Stimulated activated naive B cell treated with anti-CD40 and anti-IgM and Interleukin-4, amounts not matched to agents 10 μg/mL and 1 μg/mL and 100 μg/mL, for 72 hours (primary cell): ENCODE measurements around the gene GSTO1.
A peak's percentile ranks its signal among the peaks of the same experiment; 100 is the strongest.

Experiments
- ATAC-seq, 2 donors: fragments of 150-1000 bp; cut with Tn5 transposase; replicated peaks; 2 replicates each; pipeline ENCODE4 v1.10.0; 2021; ENCODE audit warnings: moderate library complexity in 1 of 2
- DNase-seq: peaks from one replicate; pipeline ENCODE4 v3.0.0; 2021
- H3K27ac Mint-ChIP-seq: one replicate; pipeline ENCODE4 v1.8.0; 2022; ENCODE audit warnings: mild to moderate bottlenecking, mixed read lengths
- H3K27me3 Mint-ChIP-seq, 2 donors: one replicate each; pipeline ENCODE4 v1.8.0; 2022; ENCODE audit warnings: mixed read lengths in 2 of 2
- H3K36me3 Mint-ChIP-seq, 2 donors: one replicate each; pipeline ENCODE4 v1.8.0; 2022; ENCODE audit warnings: mixed read lengths in 2 of 2, mild to moderate bottlenecking in 1 of 2
- H3K4me1 Mint-ChIP-seq, 2 donors: one replicate each; pipeline ENCODE4 v1.8.0; 2022; ENCODE audit warnings: mixed read lengths in 2 of 2, mild to moderate bottlenecking in 1 of 2
- H3K4me3 Mint-ChIP-seq, 2 donors: one replicate each; pipeline ENCODE4 v1.8.0; 2022; ENCODE audit warnings: mild to moderate bottlenecking in 2 of 2, mixed read lengths in 2 of 2, moderate library complexity in 1 of 2
- H3K9me3 Mint-ChIP-seq, 2 donors: one replicate each; pipeline ENCODE4 v1.8.0; 2022; ENCODE audit warnings: mixed read lengths in 2 of 2, mild to moderate bottlenecking in 1 of 2

Gene GSTO1

DNA sequence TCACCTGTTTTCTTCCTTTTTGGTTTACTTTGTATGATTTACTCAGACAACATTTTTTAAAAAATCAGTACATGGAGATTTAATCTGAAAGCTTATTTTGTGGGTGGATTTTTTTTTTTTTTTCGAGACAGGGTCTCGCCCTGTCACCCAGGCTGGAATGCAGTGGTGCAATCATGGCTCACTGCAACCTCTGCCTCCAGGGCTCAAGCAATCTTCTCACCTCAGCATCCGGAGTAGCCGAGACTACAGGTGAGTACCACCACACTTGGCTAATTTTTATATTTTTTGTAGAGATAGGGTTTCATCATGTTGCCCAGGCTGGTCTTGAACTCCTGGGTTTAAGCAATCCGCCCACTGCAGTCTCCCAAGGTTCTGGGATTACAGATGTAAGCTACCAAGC, 2.5 kb downstream of the GSTO1 start:
- H3K9me3 Mint-ChIP-seq = no peaks in the 10 kb centered on the region
- peaks cover 21 to 33% of the 10 kb centered on the region in 2 donors for H3K36me3 Mint-ChIP-seq
- no peak overlapping the region for H3K27ac Mint-ChIP-seq
- ATAC-seq (no peak), DNase-seq (no peak)
- peaks cover 4 to 10% of the 10 kb centered on the region in 2 donors for H3K27me3 Mint-ChIP-seq
- peaks cover 45 to 54% of the 10 kb centered on the region in 2 donors for H3K4me1 Mint-ChIP-seq
- no peak overlapping the region for H3K4me3 Mint-ChIP-seq

DNA sequence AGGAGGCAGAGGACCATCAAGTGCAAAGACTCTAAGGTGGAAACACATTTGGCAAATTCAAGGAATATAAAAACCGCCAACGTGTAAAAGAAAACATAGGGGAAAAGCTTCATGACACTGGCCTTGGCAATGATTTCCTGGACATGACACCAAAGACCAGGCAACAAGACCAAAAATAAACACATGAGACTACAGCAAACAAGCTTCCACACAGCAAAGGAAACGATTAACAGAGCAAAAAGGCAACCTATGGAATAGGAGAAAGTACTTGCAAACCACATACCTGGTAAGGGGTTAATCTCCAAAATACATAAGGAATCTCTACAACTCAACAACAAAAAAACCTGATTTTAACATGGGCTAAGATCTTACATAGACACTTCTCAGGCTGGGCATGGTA, 3.5 kb downstream of the GSTO1 start:
- H3K36me3 Mint-ChIP-seq = peaks cover 21 to 33% of the 10 kb centered on the region in 2 donors

GRCh38 chr10:104259456-104259855, 4.8 kb downstream of the GSTO1 start:
- DNase-seq (no peak), ATAC-seq (no peak)
- H3K27me3 Mint-ChIP-seq = no peaks in the 10 kb centered on the region
- H3K4me1 Mint-ChIP-seq = peaks cover 40 to 61% of the 10 kb centered on the region in 2 donors
- no peaks in the 10 kb centered on the region for H3K9me3 Mint-ChIP-seq
- H3K27ac Mint-ChIP-seq = no peak overlapping the region
- H3K4me3 Mint-ChIP-seq = no peak overlapping the region
- peaks cover 22 to 40% of the 10 kb centered on the region in 2 donors for H3K36me3 Mint-ChIP-seq

More for the DNA sequence above, 3.5 kb downstream of the GSTO1 start:
- ATAC-seq (no peak), DNase-seq (no peak)
- H3K9me3 Mint-ChIP-seq = no peaks in the 10 kb centered on the region
- H3K27ac Mint-ChIP-seq = no peak overlapping the region
- peaks cover under 1 to 2% of the 10 kb centered on the region in 2 donors for H3K27me3 Mint-ChIP-seq
- H3K4me3 Mint-ChIP-seq = no peak overlapping the region
- peaks cover 43 to 54% of the 10 kb centered on the region in 2 donors for H3K4me1 Mint-ChIP-seq

DNA sequence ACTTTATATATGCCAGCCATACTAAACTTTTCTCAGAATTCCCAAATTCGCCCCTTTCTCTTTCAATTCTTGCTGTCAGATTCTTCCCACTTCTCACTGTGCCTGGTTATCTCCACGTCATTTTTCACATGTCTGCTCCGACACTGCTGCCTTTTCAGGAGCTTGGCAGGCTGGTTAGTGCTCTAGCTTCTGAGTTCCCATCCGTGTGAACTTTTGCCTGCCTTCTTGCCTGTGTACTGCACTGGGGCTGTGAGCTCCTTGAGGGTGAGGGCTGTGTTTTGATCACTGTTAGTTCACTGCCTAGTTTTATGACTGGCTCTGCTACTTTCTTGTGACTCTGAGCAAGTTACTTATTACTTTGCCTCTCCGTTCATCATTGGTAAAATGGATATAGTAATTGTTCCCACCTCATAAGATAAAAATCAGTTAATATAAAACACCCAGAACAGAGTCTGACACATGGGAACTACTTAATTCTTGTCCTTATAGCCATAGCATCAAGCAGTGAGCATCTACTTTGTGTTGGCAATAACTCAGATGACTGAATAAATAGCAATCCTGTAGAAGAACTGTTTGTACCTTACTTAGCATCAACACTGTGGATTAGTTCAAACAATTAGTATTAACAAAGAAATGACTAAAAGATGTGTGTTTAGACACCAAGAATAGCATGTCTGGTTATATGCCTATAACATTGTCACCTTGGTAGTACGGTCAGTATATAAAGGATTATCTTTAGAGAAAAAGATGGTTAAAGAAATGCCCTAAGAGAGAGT, 5.5 kb downstream of the GSTO1 start:
- Mint-ChIP-seq H3K27ac (peak overlapping the region; percentile 15), H3K36me3 (peaks cover 23 to 42% of the 10 kb centered on the region in 2 donors), H3K27me3 (no peaks in the 10 kb centered on the region), H3K9me3 (no peaks in the 10 kb centered on the region), H3K4me3 (peak overlapping the region; percentile 2 to 10), H3K4me1 (peaks cover 41 to 63% of the 10 kb centered on the region in 2 donors)
- ATAC-seq = no peak
- DNase-seq = no peak

- peak overlapping the region; percentile 76 for H3K27ac Mint-ChIP-seq
- DNase-seq = no peak
- peak overlapping the region; percentile 2 to 10 for H3K4me3 Mint-ChIP-seq
- ATAC-seq = peak; percentile 48 to 49
- peaks cover 39 to 64% of the 10 kb centered on the region in 2 donors for H3K4me1 Mint-ChIP-seq
- H3K27me3 Mint-ChIP-seq = no peaks in the 10 kb centered on the region
- no peaks in the 10 kb centered on the region for H3K9me3 Mint-ChIP-seq
- H3K36me3 Mint-ChIP-seq = peaks cover 24 to 48% of the 10 kb centered on the region in 2 donors
Measured at GRCh38 chr10:104260775-104261115, 6.1 kb downstream of the GSTO1 start.

DNA sequence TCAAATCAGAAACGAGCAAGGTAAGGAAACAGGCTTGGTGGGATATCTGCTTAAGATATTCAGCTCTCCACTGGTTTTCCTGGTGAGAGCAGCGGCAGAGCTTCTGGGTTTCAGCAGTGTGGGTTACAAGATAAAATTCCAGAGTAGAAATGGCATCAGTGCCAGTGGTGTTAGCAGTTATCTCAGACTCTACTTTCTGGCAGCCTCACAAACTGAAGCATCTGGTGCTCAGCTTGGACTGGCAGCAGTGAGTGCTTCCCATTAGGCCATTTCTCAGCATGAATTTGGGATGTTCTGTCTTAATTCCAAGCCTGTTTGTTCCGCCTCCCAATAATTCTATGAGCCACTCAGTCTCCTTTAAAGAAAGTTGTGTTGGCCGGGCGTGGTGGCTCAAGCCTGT, 7.4 kb downstream of the GSTO1 start:
- Mint-ChIP-seq H3K4me3 (no peak overlapping the region), H3K27me3 (no peaks in the 10 kb centered on the region), H3K36me3 (peaks cover 29 to 52% of the 10 kb centered on the region in 2 donors), H3K4me1 (peaks cover 37 to 63% of the 10 kb centered on the region in 2 donors), H3K27ac (no peak overlapping the region), H3K9me3 (no peaks in the 10 kb centered on the region)
- ATAC-seq (no peak), DNase-seq (no peak)

DNA sequence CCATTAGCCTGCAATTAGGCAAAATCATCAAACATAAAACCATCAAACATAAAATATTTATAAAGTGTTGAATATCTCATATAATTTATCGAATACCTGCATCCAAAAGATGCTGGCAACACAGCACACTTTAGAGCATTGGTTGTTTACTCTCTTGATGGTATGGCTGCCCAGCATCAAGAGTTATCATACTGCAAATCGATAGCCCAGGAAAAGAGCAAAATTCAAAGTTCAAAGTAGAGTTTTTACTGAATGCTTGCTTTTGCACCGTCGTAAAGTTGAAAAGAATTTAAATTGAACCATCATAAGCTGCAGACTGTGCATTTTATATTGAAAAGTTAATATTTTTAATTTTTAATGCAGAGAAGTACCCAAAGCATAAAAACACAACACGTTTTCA, 10.1 kb downstream of the GSTO1 start:
- peaks cover 33 to 66% of the 10 kb centered on the region in 2 donors for H3K4me1 Mint-ChIP-seq
- no peak overlapping the region for H3K27ac Mint-ChIP-seq
- DNase-seq (no peak), ATAC-seq (no peak)
- H3K9me3 Mint-ChIP-seq = no peaks in the 10 kb centered on the region
- peaks cover 37 to 53% of the 10 kb centered on the region in 2 donors for H3K36me3 Mint-ChIP-seq
- no peak overlapping the region for H3K4me3 Mint-ChIP-seq
- H3K27me3 Mint-ChIP-seq = no peaks in the 10 kb centered on the region

- H3K4me1 Mint-ChIP-seq = peaks cover 18 to 46% of the 10 kb centered on the region in 2 donors
- peak overlapping the region; percentile 81 to 87 for H3K4me3 Mint-ChIP-seq
- H3K36me3 Mint-ChIP-seq = peaks cover 24 to 33% of the 10 kb centered on the region in 2 donors
- no peaks in the 10 kb centered on the region for H3K9me3 Mint-ChIP-seq
- H3K27me3 Mint-ChIP-seq = no peaks in the 10 kb centered on the region
- peak overlapping the region; percentile 93 for H3K27ac Mint-ChIP-seq
- DNase-seq (no peak), ATAC-seq (peak; percentile 14 to 23)
Measured at GRCh38 chr10:104267721-104268404, 13.2 kb downstream of the GSTO1 start.

- H3K27ac Mint-ChIP-seq = peak overlapping the region; percentile 93
Measured at GRCh38 chr10:104268405-104268712, 13.7 kb downstream of the GSTO1 start.

GRCh38 chr10:104268713-104269645, 14.3 kb downstream of the GSTO1 start, which contains the start of gene GSTO2:
Gene GSTO2, plus strand, starts transcription at chr10:104269184. Its CDS starts 5,732 bp downstream, at chr10:104274916.
- ATAC-seq (peak; percentile 96 to 97), DNase-seq (peak; percentile 99)
- H3K9me3 Mint-ChIP-seq = no peaks in the 10 kb centered on the region
- peak within 1 kb of the TSS; percentile 93 for H3K27ac Mint-ChIP-seq
- peaks cover 17 to 44% of the 10 kb centered on the region in 2 donors for H3K4me1 Mint-ChIP-seq
- peaks cover 24 to 30% of the 10 kb centered on the region in 2 donors for H3K36me3 Mint-ChIP-seq
- no peaks in the 10 kb centered on the region for H3K27me3 Mint-ChIP-seq
- peak within 1 kb of the TSS; percentile 81 to 87 for H3K4me3 Mint-ChIP-seq

More at GRCh38 chr10:104268405-104268712, 13.7 kb downstream of the GSTO1 start:
- Mint-ChIP-seq H3K9me3 (no peaks in the 10 kb centered on the region), H3K4me1 (peaks cover 18 to 46% of the 10 kb centered on the region in 2 donors), H3K36me3 (peaks cover 24 to 33% of the 10 kb centered on the region in 2 donors), H3K4me3 (peak overlapping the region; percentile 81 to 87), H3K27me3 (no peaks in the 10 kb centered on the region)
- DNase-seq (no peak), ATAC-seq (peak; percentile 1 to 3)

- no peak overlapping the region for H3K27ac Mint-ChIP-seq
- H3K27me3 Mint-ChIP-seq = peaks cover 19 to 29% of the 10 kb centered on the region in 2 donors
Measured at GRCh38 chr10:104273286-104273685, 18.6 kb downstream of the GSTO1 start.

GRCh38 chr10:104273899-104274575, 19.3 kb downstream of the GSTO1 start:
- peaks cover 2 to 11% of the 10 kb centered on the region in 2 donors for H3K4me1 Mint-ChIP-seq
- no peaks in the 10 kb centered on the region for H3K36me3 Mint-ChIP-seq
- no peak overlapping the region for H3K4me3 Mint-ChIP-seq
- ATAC-seq (no peak), DNase-seq (no peak)
- H3K27me3 Mint-ChIP-seq = peaks cover 19 to 36% of the 10 kb centered on the region in 2 donors
- no peaks in the 10 kb centered on the region for H3K9me3 Mint-ChIP-seq
- no peak overlapping the region for H3K27ac Mint-ChIP-seq

More at GRCh38 chr10:104273286-104273685, 18.6 kb downstream of the GSTO1 start:
- ATAC-seq (no peak), DNase-seq (no peak)
- Mint-ChIP-seq H3K9me3 (no peaks in the 10 kb centered on the region), H3K36me3 (peaks cover 4 to 5% of the 10 kb centered on the region in 2 donors), H3K4me3 (no peak overlapping the region), H3K4me1 (peaks cover 2 to 18% of the 10 kb centered on the region in 2 donors)
